Measurements from ENCODE around the gene CRIP2. TPM values are rescaled to one million over a fixed set of nuclear protein-coding genes. Genes with fewer than 3 reads are reported as not detected.

CRIP2 gene
- total and polyA plus RNA-seq, 8 donors: 12.9 to 223 (median 28.9) TPM

- Histone ChIP-seq H3K4me3 (no peak overlapping the region), H3K27ac (no peak overlapping the region), H3K36me3 (peaks cover 0 to 14% (median 5%) of the 10 kb centered on the region in 3 donors), H3K9me3 (no peaks in the 10 kb centered on the region), H3K27me3 (no peaks in the 10 kb centered on the region), H3K4me1 (no peaks in the 10 kb centered on the region)
- FAIRE-seq: no peak
- intact Hi-C loops (cut with DNase I): no loop called here
- DNase-seq: peak in 2 of 6 donors; percentile 21 to 64
- TF ChIP-seq CTCF (IDR thresholded peaks at IDR 0.05): no peak
- ATAC-seq: no peak
- WGBS, 2 donors: 91 to 93% methylated on average over 26 of the region's 26 CpGs
Observed at GRCh38 chr14:105445901-105446845, 28.4 kb upstream of the CRIP2 start.

- Histone ChIP-seq H3K27me3 (no peaks in the 10 kb centered on the region), H3K36me3 (peaks cover 0 to 14% (median 5%) of the 10 kb centered on the region in 3 donors), H3K9me3 (no peaks in the 10 kb centered on the region), H3K4me3 (no peak overlapping the region), H3K4me1 (no peaks in the 10 kb centered on the region), H3K27ac (no peak overlapping the region)
- intact Hi-C loops (cut with DNase I): no loop called here
- no peak for TF ChIP-seq CTCF (IDR thresholded peaks at IDR 0.05)
- WGBS, 2 donors: 82 to 87% methylated on average over 13 to 14 of the region's 14 CpGs
- FAIRE-seq: no peak
- ATAC-seq: no peak
- peak in 2 of 6 donors; percentile 22 to 70 for DNase-seq
Observed at GRCh38 chr14:105446971-105447370, 27.6 kb upstream of the CRIP2 start.

- intact Hi-C loops (cut with DNase I): no loop called here
- Histone ChIP-seq H3K4me1 (no peaks in the 10 kb centered on the region), H3K27me3 (no peaks in the 10 kb centered on the region), H3K27ac (no peak overlapping the region), H3K4me3 (no peak overlapping the region), H3K9me3 (no peaks in the 10 kb centered on the region), H3K36me3 (peaks cover 0 to 14% (median 5%) of the 10 kb centered on the region in 3 donors)
- TF ChIP-seq CTCF (IDR thresholded peaks at IDR 0.05): no peak
- FAIRE-seq: no peak
- peak in 3 of 4 donors; percentile 2 to 3 (median 3) for ATAC-seq
- 86 to 87% methylated on average over 30 to 31 of the region's 31 CpGs for WGBS, 2 donors
- DNase-seq: peak in 2 of 6 donors; percentile 42 to 59
Observed at GRCh38 chr14:105447651-105448640, 26.7 kb upstream of the CRIP2 start.

GRCh38 chr14:105448706-105449111, 25.9 kb upstream of the CRIP2 start:
- Histone ChIP-seq H3K9me3 (no peaks in the 10 kb centered on the region), H3K36me3 (peaks cover 0 to 10% (median 5%) of the 10 kb centered on the region in 3 donors), H3K27me3 (no peaks in the 10 kb centered on the region), H3K4me1 (no peaks in the 10 kb centered on the region), H3K4me3 (no peak overlapping the region), H3K27ac (no peak overlapping the region)
- ATAC-seq (peak; percentile 88 to 97 (median 92)), DNase-seq (peak in 5 of 6 donors; percentile 55 to 92 (median 82)), FAIRE-seq (no peak)
- peak; percentile 86 to 95 (median 94) for TF ChIP-seq CTCF (IDR thresholded peaks at IDR 0.05)
- WGBS, 2 donors: 31 to 34% methylated on average over 16 of the region's 16 CpGs
- intact Hi-C loops (cut with DNase I): no loop called here

Measured in pancreas (tissue), 10 donors.